SK-N-SH (cell line): ENCODE results near the gene COL15A1. TPM values are rescaled to one million over a fixed set of nuclear protein-coding genes. Genes with fewer than 3 reads are reported as not detected.

Experiments
- CTCF ChIA-PET: fragments of 300-600, 350-600 bp; formaldehyde crosslinking; extraction: SDS; loops from one replicate; lab custom pipeline; 2021; lab: Yijun Ruan, JAX
- POLR2A ChIA-PET: fragments of 350-600 bp; sonication (Branson Sonifier 250); formaldehyde crosslinking; extraction: SDS; loops from one replicate; lab custom pipeline; 2020; ENCODE audit warnings: antibody characterized with exemption, inconsistent platforms; lab: Yijun Ruan, JAX
- DNase-seq: peaks from one replicate; pipeline ENCODE4 v3.0.0; 2012
- H2AFZ ChIP-seq: fragments of 200-600 bp; sonication (generic); 2 replicates; pipeline ENCODE4 v1.8.1; 2016; ENCODE audit warnings: antibody characterized with exemption, mild to moderate bottlenecking, low read depth
- H3F3A ChIP-seq: fragments of 200-600 bp; sonication (generic); replicated peaks from 2 replicates; pipeline ENCODE3; 2016; ENCODE audit warnings: antibody characterized with exemption, mild to moderate bottlenecking; ENCODE audit not compliant: insufficient read depth
- H3K27ac ChIP-seq, 2 experiments: fragments of 200-500 bp in 1 of 2; fragments of 200-600 bp in 1 of 2; sonication (Bioruptor generic) in 1 of 2; sonication (generic), shearing (Covaris generic) in 1 of 2; 2 replicates each; pipeline versions ENCODE4 v1.5.1 to v1.6.1; 2014 to 2016; ENCODE audit warnings: low read depth in 2 of 2, inconsistent platforms in 1 of 2, low read length in 1 of 2, mild to moderate bottlenecking in 1 of 2, mixed read lengths in 1 of 2
- H3K27me3 ChIP-seq: fragments of 200-600 bp; sonication (generic), shearing (Covaris generic); 2 replicates; pipeline ENCODE4 v1.6.1; 2016; ENCODE audit warnings: mixed run types; ENCODE audit not compliant: insufficient read depth
- H3K36me3 ChIP-seq, 2 experiments: fragments of 200-500 bp in 1 of 2; fragments of 200-600 bp in 1 of 2; sonication (Bioruptor generic) in 1 of 2; sonication (generic) in 1 of 2; replicated peaks in 1 of 2; 2 replicates each; pipeline versions ENCODE3 to v1.5.1; 2014 to 2016; ENCODE audit warnings: low read length in 1 of 2, mild to moderate bottlenecking in 1 of 2; ENCODE audit not compliant: insufficient read depth in 2 of 2, control insufficient read depth in 1 of 2
- H3K4me1 ChIP-seq, 2 experiments: fragments of 200-500 bp in 1 of 2; fragments of 200-600 bp in 1 of 2; sonication (Bioruptor generic) in 1 of 2; sonication (generic), shearing (Covaris generic) in 1 of 2; 2 replicates each; pipeline versions ENCODE4 v1.5.1 to v1.6.1; 2014 to 2016; ENCODE audit warnings: low read depth in 1 of 2, low read length in 1 of 2, mixed run types in 1 of 2; ENCODE audit not compliant: insufficient read depth in 2 of 2, control insufficient read depth in 1 of 2
- H3K4me2 ChIP-seq: fragments of 200-600 bp; sonication (generic), shearing (Covaris generic); 2 replicates; pipeline ENCODE4 v1.6.1; 2017; ENCODE audit warnings: mixed run types
- H3K4me3 ChIP-seq, 2 experiments: fragments of 200-500 bp in 1 of 2; fragments of 200-600 bp in 1 of 2; sonication (Bioruptor generic) in 1 of 2; sonication (generic), shearing (Covaris generic) in 1 of 2; 2 replicates each; pipeline versions ENCODE4 v1.5.1 to v1.8.1; 2014 to 2016; ENCODE audit warnings: low read depth in 2 of 2, inconsistent platforms in 1 of 2, low read length in 1 of 2, mild to moderate bottlenecking in 1 of 2, mixed read lengths in 1 of 2, moderate library complexity in 1 of 2
- H3K79me2 ChIP-seq: fragments of 200-600 bp; sonication (generic); 2 replicates; pipeline ENCODE4 v1.8.1; 2017; ENCODE audit warnings: mild to moderate bottlenecking; ENCODE audit not compliant: insufficient read depth
- H3K9ac ChIP-seq: fragments of 200-600 bp; sonication (generic); 2 replicates; pipeline ENCODE4 v1.6.1; 2017; ENCODE audit warnings: mixed run types
- H3K9me2 ChIP-seq: fragments of 200-600 bp; sonication (generic); 2 replicates; pipeline ENCODE4 v1.6.1; 2017; ENCODE audit warnings: mixed run types
- H3K9me3 ChIP-seq: fragments of 200-600 bp; sonication (generic); 2 replicates; pipeline ENCODE4 v1.6.1; 2017; ENCODE audit warnings: mixed run types, mild to moderate bottlenecking, moderate library complexity
- H4K20me1 ChIP-seq: fragments of 200-600 bp; sonication (generic); 2 replicates; pipeline ENCODE4 v1.6.1; 2017; ENCODE audit warnings: mild to moderate bottlenecking, mixed run types; ENCODE audit not compliant: insufficient read depth
- FOXJ3 ChIP-seq: sonication (generic); formaldehyde crosslinking; IDR thresholded peaks from 2 replicates; pipeline ENCODE4 v1.5.1; 2020; ENCODE audit warnings: mild to moderate bottlenecking, missing genetic modification reagents
- GATA2 ChIP-seq: sonication (generic); formaldehyde crosslinking; IDR thresholded peaks from 2 replicates; pipeline ENCODE4 v1.5.0; 2020; ENCODE audit warnings: mild to moderate bottlenecking, missing genetic modification reagents
- MEF2A ChIP-seq: IDR thresholded peaks from 2 replicates; pipeline ENCODE4 v1.4.0; 2012; ENCODE audit warnings: low read depth, borderline replicate concordance
- MXI1 ChIP-seq: IDR thresholded peaks from 2 replicates; pipeline ENCODE4 v1.6.1; 2012; ENCODE audit warnings: mild to moderate bottlenecking, low read depth, low read length, improper control_type of control experiment
- NFIC ChIP-seq: IDR thresholded peaks from 2 replicates; pipeline ENCODE4 v1.4.0; 2012; ENCODE audit warnings: borderline replicate concordance
- REST ChIP-seq: IDR thresholded peaks from 2 replicates; pipeline ENCODE4 v1.6.1; 2012; ENCODE audit warnings: mild to moderate bottlenecking, low read depth, low read length, moderate library complexity
- SMC3 ChIP-seq: IDR thresholded peaks from 2 replicates; pipeline ENCODE4 v1.6.1; 2012; ENCODE audit warnings: low read depth, low read length, improper control_type of control experiment
- TEAD4 ChIP-seq: IDR thresholded peaks from 2 replicates; pipeline ENCODE4 v1.4.0; 2012; ENCODE audit warnings: mild to moderate bottlenecking, borderline replicate concordance; ENCODE audit not compliant: insufficient read depth
- USF2 ChIP-seq: fragments of 150-350 bp; IDR thresholded peaks from 2 replicates; pipeline ENCODE4 v1.6.1; 2017; ENCODE audit warnings: antibody characterized with exemption, low read length, low read depth, borderline replicate concordance
- WGBS: methylation state at CpG from one replicate; pipeline ENCODE4 v1.1.6; 2017; ENCODE audit warnings: low lambda C conversion rate; 5-methylcytosine and 5-hydroxymethylcytosine counted together
- polyA plus RNA-seq, 3 experiments: library from polyadenylated mRNA; depleted of rRNA; stranded (reverse); fragments of >200 nt; gene quantifications; 2 replicates each; pipeline ENCODE4 v1.2.3, GENCODE V29; 2012

Gene COL15A1
- polyA plus RNA-seq, 1 of the 3 experiments (the other 2 are of a cell fraction), result 0.84 TPM

- Histone ChIP-seq H3K4me3 (no peak overlapping the region), H3K9me3 (no peaks in the 10 kb centered on the region), H3K4me1 (peaks cover 0 to 4% of the 10 kb centered on the region in 2 experiments; a peak in 2 of 4 replicates), H3K27me3 (no peaks in the 10 kb centered on the region), H3K4me2 (no peak overlapping the region), H3K79me2 (no peaks in the 10 kb centered on the region), H3K9me2 (no peaks in the 10 kb centered on the region), H3K9ac (no peak overlapping the region), H3K36me3 (no peaks in the 10 kb centered on the region), H3K27ac (no peak overlapping the region), H4K20me1 (no peaks in the 10 kb centered on the region), H3F3A (no peaks in the 10 kb centered on the region), H2AFZ (no peak overlapping the region)
- ChIA-PET CTCF (interaction anchor here (0.8 to 2.0 kb wide), 5 partner anchors 8 to 176 kb away, joined by 3 to 9 read pairs (median 3); no protein-coding TSS in a partner anchor), POLR2A (no interaction called here)
- TF ChIP-seq MXI1, result no peak
- TF ChIP-seq GATA2 (CRISPR knock-in tag), result no peak
- TF ChIP-seq TEAD4, result no peak
- 46% methylated on average over 2 of the region's 2 CpGs for WGBS
- no peak for DNase-seq
Measured at GRCh38 chr9:98964201-98964600, 20.5 kb downstream of the COL15A1 start.

- TF ChIP-seq SMC3, result no peak
- TF ChIP-seq GATA2 (CRISPR knock-in tag), result no peak
- no peak for TF ChIP-seq FOXJ3 (CRISPR knock-in tag)
- TF ChIP-seq USF2, result no peak
- no peak for TF ChIP-seq REST
- TF ChIP-seq NFIC, result no peak
- no peak for TF ChIP-seq MEF2A
- Histone ChIP-seq H3K27ac (no peak overlapping the region), H3K79me2 (no peaks in the 10 kb centered on the region), H4K20me1 (no peaks in the 10 kb centered on the region), H3K27me3 (no peaks in the 10 kb centered on the region), H3K4me3 (no peak overlapping the region), H2AFZ (no peak overlapping the region), H3K4me1 (no peaks in the 10 kb centered on the region; a peak in 1 of 4 replicates), H3K9me3 (no peaks in the 10 kb centered on the region), H3K9me2 (no peaks in the 10 kb centered on the region), H3K4me2 (no peak overlapping the region), H3F3A (no peaks in the 10 kb centered on the region), H3K36me3 (no peaks in the 10 kb centered on the region), H3K9ac (no peak overlapping the region)
- WGBS, result 73% methylated on average over 7 of the region's 7 CpGs
- ChIA-PET CTCF (interaction anchor here (0.9 to 2.0 kb wide), 5 partner anchors 9 to 176 kb away, joined by 3 to 9 read pairs (median 5); no protein-coding TSS in a partner anchor), POLR2A (no interaction called here)
- no peak for DNase-seq
Measured at GRCh38 chr9:98964911-98965336, 21.2 kb downstream of the COL15A1 start.
